Measurements from ENCODE around the gene WDTC1.
"Not testable (repeated sequence)": the region's sequence is repeated elsewhere in the genome, so short reads cannot be mapped to it uniquely, and the experiment has no call there.

WDTC1 gene

GRCh38 chr1:27234049-27234882 is at the start of gene WDTC1:
WDTC1 (plus strand) TSS chr1:27234632; CDS start chr1:27261055, 26,423 bp downstream.
- DNase-seq = peak; percentile 96 to 97

DNA sequence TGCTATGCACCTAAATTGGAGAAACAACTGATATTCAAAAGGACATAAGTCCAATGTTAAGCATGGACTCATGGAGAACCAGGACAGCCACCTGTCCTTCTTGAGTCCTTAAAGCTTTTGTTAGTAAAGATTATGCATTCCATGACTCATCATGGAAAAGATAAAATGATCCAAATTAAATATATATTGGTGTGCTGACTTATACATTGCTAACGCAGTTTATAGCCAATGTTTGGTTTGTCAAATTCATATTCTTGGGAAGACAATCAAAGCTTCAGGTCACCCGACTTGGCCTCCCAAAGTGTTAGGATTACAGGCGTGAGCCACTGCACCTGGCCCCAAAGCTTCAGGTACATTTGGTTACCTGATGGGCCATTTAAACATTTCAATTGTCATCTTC is 49.8 kb upstream of the WDTC1 start:
- DNase-seq = not testable (repeated sequence)

GRCh38 chr1:27192039-27192529 is 42.3 kb upstream of the WDTC1 start:
- DNase-seq = no peak

DNA sequence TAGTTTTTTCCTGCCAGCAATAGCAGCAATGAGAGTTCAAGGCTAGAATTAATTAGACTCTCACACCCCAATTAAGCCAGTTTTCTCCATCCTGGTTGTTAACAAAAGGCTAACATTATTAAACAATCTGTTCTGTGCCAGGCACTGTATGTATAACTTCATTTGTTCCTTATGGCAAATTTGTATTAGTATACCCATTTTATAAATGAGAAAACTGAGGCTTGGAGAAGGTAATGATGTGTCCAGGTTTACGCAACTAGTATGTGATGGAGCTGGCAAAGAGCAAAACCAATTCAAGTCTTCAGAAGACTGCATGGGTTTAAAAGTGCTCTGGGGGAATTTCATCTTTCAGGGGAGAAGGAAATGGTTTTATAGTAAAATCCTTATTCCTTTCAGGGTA is 41.2 kb upstream of the WDTC1 start:
- no peak for DNase-seq

GRCh38 chr1:27201295-27201694 is 33.1 kb upstream of the WDTC1 start:
- no peak for DNase-seq

DNA sequence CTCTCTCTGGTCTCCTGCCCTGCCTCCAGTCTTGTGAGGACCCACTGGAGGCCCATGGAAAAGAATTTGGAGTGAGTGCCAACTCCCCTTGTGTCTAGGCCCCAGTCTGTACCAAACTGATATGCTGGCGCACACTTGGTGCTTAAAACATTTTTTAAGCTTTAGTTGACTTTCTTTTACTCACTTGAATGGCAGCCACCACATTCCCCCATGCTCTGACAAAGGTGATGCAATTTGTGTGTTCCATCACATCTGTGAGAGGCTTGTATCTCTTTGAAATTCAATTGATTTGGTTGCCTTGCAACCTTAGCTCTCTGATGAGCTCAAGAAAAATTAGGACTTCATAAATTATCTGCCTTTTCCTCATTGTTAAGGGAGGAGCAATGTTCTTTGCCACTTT is 30.5 kb upstream of the WDTC1 start:
- DNase-seq = no peak

DNA sequence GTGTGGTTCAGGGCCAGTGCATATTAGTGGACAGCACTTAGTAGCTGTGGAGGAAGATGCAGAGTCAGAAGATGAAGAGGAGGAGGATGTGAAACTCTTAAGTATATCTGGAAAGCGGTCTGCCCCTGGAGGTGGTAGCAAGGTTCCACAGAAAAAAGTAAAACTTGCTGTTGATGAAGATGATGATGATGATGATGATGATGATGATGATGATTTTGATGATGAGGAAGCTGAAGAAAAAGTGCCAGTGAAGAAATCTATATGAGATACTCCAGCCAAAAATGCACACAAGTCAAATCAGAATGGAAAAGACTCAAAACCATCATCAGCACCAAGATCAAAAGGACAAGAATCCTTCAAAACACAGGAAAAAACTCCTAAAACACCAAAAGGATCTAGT is 27.2 kb upstream of the WDTC1 start:
- not testable (repeated sequence) for DNase-seq

DNA sequence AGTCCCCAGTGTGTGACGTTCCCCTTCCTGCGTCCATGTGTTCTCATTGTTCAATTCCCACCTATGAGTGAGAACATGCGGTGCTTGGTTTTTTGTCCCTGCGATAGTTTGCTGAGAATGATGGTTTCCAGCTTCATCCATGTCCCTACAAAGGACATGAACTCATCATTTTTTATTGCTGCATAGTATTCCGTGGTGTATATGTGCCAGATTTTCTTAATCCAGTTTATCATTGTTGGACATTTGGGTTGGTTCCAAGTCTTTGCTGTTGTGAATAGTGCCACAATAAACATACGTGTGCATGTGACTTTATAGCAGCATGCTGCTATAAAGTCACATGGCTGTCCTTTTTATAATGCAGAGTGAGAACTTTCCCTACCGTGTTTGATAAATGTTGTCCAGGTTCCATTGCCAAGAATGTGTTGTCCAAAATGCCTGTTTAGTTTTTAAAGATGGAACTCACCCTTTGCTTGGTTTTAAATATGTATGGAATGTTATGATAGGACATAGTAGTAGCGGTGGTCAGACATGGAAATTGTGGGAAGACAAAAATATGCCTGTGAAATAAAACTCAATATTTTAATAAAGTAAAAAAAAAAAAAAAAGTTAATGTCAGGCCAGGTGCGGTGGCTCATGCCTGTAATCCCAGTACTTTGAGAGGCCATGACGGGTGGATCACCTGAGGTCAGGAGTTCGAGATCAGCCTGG is 26.1 kb upstream of the WDTC1 start:
- DNase-seq = not testable (repeated sequence)

- no peak for DNase-seq
Measured at GRCh38 chr1:27216466-27216865, 18.0 kb upstream of the WDTC1 start.

DNA sequence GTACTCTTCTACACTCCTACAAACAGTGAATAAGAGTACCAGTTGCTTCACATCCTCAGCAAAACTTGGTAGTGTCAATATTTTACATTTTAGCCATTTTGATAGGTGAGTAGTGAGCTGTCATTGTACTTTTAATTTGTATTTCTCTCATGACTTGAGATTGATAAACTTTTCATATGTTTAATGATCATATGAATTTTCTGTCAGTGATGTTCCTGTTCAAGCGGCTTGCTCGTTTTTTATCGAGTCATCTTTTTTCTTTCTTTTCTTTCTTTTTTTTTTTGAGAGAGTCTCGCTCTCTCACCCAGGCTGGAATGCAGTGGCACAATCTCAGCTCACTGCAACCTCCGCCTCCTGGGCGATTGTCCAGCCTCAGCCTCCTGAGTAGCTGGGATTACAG is 17.0 kb upstream of the WDTC1 start:
- DNase-seq = no peak

DNA sequence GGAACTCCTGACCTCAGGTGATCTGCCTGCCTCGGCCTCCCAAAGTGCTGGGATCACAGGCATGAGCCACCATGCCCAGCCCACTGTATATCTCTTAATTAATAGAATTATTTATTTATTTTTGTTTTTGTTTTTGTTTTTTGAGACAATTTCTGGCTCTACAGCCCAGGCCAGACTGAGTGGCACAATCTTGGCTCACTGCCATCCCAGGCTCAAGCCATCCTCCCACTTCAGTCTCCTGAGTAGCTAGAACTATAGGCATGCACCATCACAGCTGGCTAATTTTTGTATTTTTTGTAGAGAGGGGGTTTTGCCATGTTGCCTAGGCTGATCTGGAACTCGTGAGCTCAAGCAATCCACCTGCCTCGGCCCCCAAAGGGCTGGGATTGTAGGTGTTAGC is 15.7 kb upstream of the WDTC1 start:
- no peak for DNase-seq

GRCh38 chr1:27220096-27220495 is 14.3 kb upstream of the WDTC1 start:
- DNase-seq = no peak

DNA sequence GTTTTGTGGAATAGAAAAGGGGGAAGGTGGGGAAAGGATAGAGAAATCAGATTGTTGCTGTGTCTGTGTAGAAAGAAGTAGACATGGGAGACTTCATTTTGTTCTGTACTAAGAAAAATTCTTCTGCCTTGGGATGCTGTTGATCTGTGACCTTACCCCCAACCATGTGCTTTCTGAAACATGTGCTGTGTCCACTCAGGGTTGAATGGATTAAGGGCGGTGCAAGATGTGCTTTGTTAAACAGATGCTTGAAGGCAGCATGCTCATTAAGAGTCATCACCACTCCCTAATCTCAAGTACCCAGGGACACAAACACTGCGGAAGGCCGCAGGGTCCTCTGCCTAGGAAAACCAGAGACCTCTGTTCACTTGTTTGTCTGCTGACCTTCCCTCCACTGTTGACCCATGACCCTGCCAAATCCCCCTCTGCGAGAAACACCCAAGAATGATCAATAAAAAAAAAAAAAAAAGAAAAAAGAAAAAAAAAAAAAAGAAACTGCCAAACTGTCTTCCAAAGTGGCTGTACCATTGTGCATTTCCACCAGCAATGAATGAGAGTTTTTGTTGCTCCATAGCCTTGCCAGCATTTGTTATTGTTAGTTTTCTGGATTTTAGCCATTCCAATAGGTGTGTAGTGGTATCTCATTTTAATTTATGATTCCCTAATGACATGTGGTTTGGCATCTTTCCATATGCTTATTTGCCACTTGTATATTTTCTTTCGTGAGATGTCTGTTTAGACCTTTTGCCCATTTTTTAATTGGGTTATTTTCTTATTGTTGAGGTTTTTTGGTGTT is 13.5 kb upstream of the WDTC1 start:
- not testable (repeated sequence) for DNase-seq

- DNase-seq = no peak
Measured at GRCh38 chr1:27225621-27226020, 8.8 kb upstream of the WDTC1 start.

- DNase-seq = no peak
Measured at GRCh38 chr1:27227765-27228164, 6.7 kb upstream of the WDTC1 start.

DNA sequence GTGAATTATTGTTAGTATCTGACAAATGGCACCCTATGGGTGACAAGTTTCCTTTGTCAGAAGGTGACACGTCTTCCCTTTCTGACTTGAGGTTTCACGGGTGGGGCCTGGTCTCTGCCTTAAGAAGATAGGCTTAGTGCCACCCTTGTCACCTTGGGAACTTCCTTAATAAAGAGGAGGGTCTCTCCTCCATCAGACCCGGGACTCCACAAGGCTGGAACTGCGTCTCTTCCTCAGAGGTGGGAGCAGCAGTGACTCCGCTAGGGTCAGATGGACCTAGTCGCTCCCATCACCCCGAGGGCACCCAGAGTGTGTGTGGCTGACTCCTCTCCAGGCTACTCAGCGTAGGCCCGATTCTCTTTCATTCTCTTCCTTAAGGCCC is 774 bp upstream of the WDTC1 start:
- DNase-seq = no peak

DNA sequence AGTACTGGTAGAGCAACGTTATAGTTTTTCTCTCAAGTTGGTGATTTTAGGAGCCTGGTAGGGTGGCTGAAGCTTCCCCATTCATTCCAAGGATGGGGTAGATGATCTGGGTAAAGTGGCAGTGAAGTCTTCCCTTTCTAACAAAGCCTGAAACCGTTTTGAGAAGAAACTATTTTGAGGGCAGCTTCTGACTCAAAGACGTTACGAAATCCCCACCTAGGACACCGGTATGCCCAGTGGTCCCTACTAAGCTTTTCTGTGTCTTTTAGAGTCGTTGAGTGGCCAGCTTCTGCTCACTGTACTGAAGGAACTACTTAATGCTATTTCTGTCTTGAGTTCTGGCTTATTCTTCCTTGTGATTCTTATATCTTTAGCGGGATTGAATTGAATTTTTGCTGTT is 1.4 kb downstream of the WDTC1 start:
- no peak for DNase-seq

- DNase-seq = no peak
Measured at GRCh38 chr1:27237112-27237511, 2.7 kb downstream of the WDTC1 start.

- DNase-seq = no peak
Measured at GRCh38 chr1:27238032-27238431, 3.6 kb downstream of the WDTC1 start.

GRCh38 chr1:27241677-27242076 is 7.2 kb downstream of the WDTC1 start:
- DNase-seq = no peak

GRCh38 chr1:27243665-27244064 is 9.2 kb downstream of the WDTC1 start:
- DNase-seq = not testable (repeated sequence)

- DNase-seq = no peak
Measured at GRCh38 chr1:27246194-27246593, 11.8 kb downstream of the WDTC1 start.

DNA sequence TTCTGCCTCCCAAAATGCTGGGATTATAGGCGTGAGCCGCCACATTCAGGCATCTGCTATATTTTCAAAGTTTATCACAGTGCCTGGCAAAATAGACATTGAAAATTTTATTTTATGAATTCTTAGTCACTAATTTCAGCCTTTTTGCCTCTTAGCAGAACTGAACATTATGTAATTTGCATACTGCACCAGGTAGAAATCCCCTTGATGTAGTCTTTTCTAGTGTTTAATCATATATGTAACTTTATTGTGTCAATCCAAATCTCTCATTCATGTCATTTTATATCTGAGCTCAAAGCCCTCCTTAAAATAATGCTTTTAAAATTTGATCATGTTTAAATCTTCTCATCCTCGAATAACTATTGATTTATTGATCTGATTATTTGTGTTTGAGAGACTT is 19.2 kb downstream of the WDTC1 start:
- DNase-seq = no peak
